NCI-H1436 (cell line): ENCODE measurements around the gene RPL29.
"Not testable (repeated sequence)": the region's sequence is repeated elsewhere in the genome, so short reads cannot be mapped to it uniquely, and the experiment has no call there.

Experiments used
- DNase-seq: peaks from one replicate; lab custom pipeline; 2025; lab: John Stamatoyannopoulos, UW

RPL29 gene

DNA sequence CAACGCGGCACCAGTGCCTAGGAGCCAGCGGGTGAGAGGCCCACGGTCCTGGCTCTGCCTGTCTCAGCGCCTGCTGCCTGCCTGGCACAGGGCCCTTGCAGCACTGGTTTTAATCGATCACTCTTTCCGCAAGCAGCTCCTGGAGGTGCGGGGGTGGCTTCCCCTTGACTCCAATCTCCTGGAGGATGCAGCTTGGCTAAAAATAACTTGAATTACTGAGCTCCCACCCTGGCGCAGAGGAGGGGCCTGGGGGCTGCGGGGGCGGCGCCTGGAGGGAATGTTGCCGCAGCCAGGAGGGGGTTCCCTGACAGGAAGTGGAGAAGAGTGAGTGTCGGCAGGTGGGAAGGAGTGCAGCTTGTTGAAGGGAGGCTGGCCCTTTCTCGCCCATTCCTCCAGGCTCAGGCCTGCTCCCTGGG lies 9.9 kb upstream of the RPL29 start:
- no peak for DNase-seq

DNA sequence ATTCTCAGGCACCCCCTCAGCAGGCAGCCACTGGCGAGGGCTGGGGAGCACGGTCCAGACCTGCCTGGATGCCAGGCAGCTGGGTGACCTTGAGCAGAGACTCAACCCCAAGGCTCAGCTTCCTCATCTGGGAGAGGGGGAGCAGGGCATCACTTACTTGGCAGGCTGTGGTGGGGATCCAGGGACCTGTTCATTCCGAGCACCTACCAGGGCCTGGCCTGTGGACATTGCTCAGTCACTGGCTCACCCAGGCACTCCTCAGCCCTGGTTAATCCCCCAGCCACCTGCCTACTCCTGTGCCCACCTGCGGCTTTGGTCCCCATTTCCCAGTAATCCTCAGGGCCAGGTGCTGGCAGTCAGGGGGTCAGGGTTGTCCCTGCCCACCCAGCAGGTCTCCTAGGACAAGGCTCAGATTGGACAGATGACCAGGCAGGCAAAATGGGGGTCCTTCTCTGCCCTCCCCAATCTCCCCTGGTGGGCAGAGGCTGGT lies 9.3 kb upstream of the RPL29 start:
- DNase-seq, result no peak

DNA sequence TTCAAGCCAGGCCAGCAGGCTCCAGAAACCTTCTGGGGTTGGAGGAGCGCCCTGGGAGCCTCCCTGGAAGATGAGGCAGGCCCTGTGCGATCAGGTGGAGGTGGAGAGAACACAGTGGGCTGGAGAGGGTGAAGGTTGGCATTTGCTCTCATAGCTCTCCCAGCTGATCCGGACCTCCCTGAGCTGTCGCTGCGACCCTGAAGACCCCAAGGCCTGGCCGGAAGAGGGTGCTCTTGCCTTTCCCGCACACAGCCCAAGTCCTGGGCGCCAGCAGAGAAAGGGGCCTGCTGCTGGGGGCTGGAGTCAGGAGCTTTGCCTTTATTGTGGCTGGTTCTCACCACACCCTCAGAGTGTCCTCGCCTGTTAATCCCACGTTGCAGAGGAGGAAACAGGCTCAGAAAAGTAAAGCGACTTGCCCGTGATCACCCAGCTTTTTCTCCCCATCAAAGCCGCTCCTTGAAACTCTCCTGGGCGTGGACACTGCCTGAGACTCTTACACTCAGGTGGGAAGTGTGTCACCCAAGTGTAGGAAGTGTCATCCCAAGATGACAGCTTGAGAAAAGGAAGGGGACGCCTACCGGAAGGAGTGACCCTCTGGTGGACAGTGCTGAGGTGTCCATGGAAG lies 8.6 kb upstream of the RPL29 start:
- DNase-seq, result no peak

DNA sequence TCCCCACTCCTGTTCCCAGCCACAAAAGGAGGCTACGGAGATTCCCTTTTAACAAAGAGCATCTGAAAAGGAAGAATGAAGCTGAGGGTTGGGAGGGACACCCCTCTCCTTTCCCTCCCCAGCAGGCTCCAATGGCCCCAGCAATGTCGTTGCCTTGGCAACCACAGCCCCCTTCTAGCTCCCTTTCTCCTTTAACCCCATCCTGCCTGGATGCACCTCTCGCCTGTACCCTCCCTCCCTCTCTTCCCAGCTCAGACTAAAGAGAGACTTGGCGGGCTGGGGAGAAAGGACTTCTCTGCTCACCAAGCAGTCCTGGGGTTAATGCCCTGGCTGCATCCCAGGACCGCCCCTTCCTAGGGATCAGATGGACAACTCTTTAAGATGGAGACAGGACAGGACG lies 7.1 kb upstream of the RPL29 start:
- DNase-seq, result no peak

DNA sequence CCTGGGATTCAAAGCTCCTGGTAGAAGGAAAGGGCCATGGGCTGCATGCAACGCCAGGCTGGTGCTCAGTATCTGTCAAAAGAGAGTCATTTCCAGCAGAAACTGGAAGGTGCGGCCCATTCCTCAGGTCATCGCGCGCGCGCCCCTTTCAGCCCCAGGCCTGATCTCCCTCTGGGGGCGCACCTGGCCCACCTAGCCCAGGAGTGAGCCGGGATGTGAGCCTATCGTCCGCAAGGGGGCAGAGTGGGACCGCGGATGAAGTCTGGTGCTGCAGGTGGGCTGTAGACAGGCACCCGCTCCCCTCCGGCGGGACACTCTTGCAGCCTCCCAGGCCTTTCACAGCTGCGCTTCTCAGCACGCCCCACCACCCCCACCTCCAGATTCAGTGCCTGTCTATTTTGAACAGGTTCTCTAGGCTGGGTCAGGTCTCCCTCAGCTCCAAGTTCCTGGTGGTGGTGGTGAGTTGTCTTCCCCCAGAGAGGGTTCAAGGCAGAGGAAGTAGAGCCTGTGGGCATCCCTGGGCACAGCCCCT lies 5.8 kb upstream of the RPL29 start:
- DNase-seq, result peak; percentile 69

DNA sequence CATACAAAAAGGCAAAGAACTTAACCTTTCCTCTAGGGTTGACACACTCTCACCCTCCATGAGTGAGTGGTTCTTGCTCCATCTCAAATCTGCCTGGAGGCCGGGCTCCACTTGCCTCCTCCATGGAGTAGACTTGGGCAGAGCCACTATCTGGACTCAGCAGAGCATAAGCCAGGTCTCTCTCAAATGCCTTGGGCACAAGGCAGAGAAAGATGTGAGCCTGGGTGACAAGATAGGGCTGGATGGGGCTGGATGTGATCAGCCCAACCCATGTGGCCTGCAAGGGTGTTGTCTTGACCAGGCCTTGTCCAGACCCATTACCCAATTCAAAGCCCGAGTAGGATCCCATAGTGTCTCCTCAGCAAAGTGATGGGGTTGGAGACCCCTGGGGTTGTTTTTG lies 4.2 kb upstream of the RPL29 start:
- no peak for DNase-seq

DNA sequence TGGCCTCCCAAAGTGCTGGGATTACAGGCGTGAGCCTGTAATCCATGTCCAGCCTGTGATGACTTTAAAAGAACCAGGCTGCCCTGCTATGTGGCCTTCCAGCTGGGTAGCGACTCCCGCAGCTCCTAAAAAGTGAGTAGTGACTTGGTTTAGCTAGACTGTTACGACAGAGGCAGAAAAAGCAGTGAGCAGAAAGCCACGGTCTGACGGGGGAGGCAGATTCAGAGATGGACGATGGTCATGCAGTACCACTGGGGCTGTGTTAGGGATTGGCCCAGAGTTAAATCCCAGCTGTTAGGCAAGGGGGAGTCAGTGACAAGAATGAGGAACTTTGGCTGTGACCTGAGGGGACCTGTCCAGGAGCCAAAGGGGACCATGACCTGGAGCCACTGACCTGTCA lies 3.1 kb upstream of the RPL29 start:
- DNase-seq, result no peak

DNA sequence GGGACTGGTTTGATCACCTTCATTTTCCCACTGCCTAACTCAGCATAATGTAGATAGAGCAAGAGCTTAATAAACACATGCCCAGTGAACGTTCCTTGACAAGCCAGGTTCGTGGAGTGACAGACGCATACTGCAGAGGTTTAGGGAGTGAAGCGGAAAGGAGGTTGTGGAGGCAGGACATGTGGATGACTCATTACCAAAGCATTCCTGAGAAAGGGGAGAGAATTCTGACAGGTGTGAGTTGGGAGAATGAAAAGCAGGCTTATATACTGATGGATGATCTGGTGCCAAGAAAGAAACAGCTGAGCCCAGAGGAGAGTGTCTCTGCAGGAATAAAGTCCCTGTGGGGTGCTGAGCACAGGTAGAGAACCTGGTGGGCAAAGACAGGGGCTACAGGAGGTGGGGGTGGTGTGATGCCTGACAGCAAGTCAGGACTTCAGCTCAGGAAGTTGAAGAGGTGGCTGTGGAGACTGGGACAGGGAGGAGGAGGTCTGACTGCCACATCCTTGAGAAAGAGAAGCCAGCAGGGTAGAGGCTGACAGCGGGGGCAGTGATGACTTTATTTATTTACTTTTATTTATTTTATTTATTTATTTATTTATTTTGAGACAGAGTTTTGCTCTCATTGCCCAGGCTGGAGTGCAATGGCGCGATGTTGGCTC lies 2.4 kb upstream of the RPL29 start:
- no peak for DNase-seq

DNA sequence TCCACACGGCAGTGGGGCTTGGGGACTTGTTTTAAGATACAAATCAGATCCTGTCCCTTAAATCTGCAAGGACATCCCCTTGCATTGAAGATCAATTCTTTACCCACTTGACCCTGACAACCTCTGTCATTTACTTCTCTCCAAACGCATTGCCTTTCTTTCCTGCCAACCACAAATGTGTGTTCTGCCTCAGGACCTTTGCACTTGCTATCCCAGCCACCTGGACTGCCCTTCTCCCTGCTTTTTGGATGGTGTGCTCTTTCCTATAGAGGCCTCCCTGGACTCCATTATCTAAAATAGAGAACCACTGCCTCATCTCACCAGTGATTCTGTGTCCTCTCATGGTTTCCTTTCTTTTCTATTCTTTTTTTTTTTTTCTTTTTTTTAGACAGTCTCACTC lies 1.5 kb upstream of the RPL29 start:
- no peak for DNase-seq

DNA sequence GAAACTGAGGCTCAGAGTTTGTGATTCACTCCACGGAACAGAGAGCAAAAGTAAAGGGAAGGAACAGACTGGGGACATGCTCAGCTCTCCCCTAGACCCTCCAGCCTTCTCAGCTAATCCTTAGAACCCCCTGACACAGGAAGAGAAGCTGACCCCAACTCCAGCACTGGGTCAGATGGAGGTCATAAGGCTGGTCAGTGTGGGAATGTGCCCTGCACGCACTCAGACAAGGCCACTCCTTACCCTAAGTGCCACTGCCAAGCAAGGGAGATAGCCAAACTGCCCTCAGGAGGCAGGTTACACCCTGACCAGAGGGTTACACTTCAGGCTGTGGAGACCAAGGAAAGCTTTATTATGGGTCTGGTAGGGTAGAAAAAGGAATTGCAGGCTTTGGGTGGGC lies 1.2 kb downstream of the RPL29 start:
- DNase-seq, result no peak

DNA sequence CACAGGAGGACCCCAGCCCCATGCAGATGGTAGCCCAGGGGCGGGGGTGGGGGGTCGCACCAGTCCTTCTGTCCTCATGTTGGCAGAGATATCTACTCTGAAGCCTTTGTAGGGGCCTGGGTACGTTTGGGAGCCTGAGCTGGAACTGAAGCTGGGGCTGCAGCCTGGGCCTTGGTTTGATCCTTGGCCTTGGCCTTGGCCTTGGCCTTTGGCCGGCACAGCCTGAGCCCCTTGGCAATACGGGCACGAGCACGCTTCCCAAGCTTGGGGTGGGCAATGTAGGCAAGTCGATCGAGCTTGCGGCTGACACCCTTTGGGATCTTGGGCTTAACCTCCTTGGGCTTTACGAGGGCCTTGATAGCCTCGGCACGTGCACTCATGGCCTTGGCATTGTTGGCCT lies 2.0 kb downstream of the RPL29 start:
- not testable (repeated sequence) for DNase-seq

DNA sequence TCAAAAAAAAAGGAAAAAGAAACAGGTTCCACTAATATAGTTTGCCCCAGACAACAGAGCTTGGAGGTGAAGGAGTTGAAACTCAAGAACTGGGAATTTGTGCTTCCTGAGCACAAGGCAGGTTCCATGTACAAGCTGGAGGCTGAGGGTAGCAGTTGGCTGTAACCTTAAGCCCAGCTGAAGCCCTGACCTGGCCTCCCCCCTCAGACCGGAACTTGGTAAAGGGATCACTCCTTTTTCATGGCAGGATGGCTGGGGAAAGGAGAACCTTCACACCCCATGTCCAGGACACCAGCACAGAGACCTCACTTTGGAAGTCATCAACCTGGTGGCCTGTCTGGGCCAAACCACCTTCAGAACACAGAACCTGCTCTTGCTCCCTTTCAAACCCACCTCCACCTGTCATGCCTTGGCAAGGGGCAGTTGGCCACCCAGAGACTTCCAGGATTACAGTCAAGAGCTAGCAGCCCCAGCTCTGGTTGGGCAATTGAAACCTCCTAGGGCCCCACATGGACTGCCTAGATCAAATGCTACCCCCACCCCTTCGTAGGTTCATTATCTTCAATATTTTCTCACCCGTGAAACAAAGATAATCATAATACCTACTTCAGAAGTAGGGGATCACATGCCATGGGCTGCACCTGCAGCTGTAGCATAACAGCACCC lies 3.5 kb downstream of the RPL29 start:
- DNase-seq, result no peak

DNA sequence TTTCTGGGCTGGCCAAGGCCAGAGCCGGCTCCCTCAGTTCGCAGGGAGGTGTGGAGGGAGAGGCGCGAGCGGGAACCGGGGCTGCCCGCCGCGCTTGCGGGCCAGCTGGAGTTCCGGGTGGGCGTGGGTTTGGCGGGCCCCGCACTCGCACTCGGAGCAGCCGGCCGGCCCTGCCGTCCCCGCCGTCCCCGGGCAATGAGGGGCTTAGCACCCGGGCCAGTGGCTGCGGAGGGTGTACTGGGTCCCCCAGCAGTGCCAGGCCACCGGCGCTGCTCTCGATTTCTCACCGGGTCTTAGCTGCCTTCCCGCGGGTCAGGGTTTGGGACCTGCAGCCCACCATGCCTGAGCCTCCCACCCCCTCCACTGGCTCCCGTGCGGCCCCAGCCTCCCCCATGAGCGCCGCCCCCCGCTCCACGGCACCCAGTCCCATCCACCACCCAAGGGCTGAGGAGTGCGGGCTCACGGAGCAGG lies 5.2 kb downstream of the RPL29 start:
- not testable (repeated sequence) for DNase-seq

DNA sequence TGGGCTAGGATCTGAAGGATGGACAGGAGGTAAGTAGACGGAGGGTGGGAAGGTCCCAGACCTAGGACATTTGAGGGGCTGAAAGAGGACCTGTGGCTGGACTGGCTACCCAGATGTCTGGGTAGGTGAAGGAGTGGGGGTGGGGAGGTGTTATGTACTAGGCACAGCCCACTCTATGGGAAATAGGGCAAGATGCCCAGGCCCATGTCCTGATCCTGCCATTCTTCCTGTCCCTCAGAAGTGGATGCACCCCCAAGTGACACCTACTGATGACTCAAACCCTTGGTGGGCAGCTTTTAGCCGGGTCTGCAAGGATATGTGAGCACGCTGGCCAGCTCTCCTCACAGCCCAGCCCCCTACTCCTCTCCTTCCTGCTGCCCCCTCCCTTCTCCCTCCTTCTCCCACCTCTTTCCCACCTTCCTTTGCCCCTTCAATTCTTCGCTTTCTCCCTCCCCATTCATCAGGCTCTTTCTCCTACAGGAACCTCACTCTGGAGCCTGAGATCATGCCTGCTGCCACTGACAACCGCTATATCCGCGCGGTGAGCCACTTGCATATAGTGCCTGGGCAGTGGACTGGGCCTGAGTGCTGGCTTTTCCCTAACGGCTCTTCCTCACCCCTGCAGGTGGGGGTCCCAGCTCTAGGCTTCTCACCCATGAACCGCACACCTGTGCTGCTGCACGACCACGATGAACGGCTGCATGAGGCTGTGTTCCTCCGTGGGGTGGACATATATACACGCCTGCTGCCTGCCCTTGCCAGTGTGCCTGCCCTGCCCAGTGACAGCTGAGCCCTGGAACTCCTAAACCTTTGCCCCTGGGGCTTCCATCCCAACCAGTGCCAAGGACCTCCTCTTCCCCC lies 7.2 kb downstream of the RPL29 start:
- no peak for DNase-seq

DNA sequence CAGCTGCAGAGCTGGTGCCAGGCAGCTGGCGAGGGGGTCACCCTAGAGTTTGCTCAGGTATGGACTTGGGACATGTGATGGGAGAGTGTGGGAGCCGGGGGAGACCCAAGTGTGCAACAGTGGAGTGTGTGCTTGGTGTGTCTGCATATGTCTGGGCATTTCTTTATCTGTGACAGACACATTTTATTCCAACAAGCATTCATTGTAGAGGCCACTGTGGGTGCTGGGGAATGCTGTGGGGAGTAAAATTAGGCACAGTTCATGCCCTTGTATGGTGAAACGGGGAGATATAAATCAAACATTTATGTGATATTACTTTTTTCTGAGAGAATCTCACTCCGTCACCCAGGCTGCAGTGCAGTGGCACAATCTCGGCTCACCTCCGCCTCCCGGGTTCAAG lies 8.1 kb downstream of the RPL29 start:
- no peak for DNase-seq

DNA sequence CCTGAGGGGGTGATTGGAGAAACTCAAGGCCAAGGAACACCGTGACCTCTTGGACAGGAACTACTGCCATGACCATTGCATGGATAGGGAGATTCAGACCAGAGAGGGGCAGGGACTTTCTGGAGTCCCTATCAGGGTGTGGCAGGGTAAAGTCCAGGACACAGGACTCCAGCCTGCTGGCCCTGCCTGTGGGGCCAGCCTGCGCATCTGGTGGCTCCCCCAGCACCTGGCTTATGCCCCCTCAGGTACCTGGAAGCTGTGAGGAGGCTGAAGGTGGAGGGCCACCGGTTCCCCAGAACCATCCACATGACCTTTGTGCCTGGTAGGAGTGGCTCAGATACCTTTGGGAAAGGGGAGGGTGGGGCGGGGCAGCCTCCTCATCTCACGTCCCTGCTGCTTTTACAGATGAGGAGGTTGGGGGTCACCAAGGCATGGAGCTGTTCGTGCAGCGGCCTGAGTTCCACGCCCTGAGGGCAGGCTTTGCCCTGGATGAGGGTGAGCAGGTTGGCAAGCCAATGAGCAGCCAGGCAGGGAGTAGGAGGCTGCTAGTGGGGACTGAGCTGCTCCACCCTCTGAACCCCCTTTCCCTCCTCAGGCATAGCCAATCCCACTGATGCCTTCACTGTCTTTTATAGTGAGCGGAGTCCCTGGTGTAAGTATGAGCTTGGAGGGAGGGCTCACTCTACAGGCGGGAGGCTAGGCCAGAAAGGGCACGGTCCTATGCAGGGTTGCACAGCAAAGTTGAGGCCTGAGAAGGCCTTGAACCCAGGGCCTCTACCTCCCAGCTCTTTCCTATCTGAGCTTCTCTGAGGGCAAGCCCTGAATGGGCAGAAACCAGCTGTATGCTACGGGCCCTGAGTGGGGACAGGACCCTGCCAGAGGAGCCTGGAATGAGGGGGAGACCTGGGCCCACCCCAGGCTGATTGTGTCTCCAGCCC lies 9.4 kb downstream of the RPL29 start:
- DNase-seq, result no peak

DNA sequence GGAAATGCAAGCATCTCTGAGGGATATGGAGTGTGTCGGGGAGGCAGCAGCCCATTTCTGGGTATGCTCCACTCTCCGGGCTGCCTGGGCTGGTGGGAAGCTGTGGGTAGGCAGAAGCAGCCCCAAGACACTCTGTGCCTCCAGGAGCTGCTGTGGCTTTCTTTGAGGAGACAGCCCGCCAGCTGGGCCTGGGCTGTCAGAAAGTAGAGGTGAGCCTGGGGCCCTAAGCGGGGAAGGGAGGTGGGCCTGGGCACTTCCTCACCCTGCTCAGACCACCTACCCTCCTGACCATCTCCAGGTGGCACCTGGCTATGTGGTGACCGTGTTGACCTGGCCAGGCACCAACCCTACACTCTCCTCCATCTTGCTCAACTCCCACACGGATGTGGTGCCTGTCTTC lies 10.6 kb downstream of the RPL29 start:
- DNase-seq, result no peak

DNA sequence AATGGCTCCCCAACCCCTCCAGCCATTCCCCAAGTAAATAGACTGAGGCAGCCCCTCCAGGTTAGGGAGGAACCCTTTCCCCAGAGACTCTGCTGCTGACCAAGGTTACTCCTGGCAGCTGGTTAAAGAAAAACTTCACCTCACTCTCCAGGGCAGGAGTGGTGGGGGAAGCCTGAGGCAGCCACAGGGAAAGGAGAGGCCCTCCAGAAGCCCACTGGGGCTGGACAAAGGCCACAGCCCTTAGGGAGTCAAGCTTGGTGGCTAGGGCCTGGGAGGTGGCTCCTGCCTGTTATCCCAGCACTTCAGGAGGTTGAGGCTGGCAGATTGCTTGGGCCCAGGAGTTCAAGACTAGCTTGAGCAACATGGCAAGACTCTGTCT lies 11.4 kb downstream of the RPL29 start:
- no peak for DNase-seq

DNA sequence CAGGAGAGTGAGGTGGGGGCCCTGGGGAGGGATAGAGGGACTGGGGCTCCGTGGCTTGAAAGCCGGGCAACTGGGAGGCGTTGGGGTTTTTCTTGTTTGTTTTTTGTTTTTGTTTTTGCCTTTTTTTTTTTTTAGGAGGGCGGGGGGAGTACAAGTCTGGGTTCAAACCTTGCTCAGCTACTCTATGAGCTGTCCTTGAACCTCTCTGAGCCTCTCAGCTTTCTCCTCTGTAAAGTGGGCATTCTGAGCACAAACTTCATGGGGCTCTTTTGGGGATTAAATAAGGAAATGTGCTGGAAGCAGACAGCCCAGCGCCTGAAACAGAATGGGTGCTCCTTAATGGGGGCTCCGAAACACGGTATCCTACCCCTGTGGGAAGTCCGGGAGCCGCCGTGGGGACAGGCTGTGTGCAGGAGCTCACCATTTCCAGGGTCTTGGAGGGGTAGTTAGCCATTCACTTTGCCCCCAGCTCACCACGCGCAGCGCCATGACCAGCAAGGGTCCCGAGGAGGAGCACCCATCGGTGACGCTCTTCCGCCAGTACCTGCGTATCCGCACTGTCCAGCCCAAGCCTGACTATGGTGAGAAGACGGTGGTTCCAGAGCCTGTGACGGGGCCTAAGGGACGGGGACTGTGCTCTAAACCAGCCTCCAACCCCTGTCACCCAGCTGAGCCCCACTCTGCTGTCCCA lies 12.0 kb downstream of the RPL29 start:
- DNase-seq, result no peak

DNA sequence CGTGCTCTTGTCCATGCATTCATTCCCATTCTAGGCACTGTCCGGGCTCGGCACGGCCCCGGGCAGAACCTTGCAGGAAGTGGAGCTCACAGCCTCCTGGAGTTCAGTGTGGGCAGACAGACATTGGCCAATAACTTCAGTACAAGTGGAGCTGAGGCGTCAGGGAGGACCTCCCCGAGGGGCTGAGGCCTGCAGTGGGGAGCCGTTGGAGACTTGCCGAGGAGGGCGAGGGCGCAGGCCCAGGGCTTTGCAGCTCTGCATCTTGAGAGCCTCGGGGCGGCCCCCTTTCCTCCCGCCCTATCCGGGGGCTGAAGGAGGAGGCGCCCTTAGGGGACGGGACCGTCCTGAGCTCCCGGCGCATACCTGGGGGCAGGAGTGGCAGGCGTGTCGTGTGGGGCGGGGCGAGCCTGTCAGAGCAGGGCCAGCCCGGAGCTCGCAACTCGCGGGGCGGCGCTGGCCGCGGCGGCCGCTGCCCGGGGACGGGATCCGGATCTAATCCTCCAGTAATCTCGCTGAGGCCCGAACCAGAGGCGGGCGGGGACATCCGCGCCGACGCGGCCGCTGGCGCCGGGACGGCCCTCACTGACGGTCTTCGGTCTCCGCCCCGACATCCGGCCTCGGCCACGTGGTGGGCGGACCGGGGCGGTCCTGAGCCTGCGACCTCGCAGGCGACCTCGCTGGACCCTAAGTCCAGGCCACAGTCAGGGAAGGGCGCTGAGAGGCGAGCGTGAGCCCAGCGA lies 12.7 kb downstream of the RPL29 start, which contains the start of gene ACY1:
ACY1 (plus strand) TSS at position 698 of the 740 bp plus-strand sequence. CDS start 530 bp downstream, outside the sequence.
- DNase-seq, result no peak
